Type B pancreatic cell (in vitro differentiated cells): Measurements from ENCODE around the gene LTBP2. TPM values are rescaled to one million over a fixed set of nuclear protein-coding genes. Genes with fewer than 3 reads are reported as not detected.

Experiments
- DNase-seq: peaks from one replicate; pipeline ENCODE4 v3.0.0; 2021; ENCODE audit warnings: mixed read lengths; ENCODE audit not compliant: unreplicated experiment; ENCODE audit errors: extremely low spot score
- H3K27ac Mint-ChIP-seq: 2 replicates; pipeline ENCODE4 v1.8.0; 2021; ENCODE audit warnings: mild to moderate bottlenecking, mixed read lengths
- H3K27me3 Mint-ChIP-seq: 2 replicates; pipeline ENCODE4 v1.8.0; 2021; ENCODE audit warnings: mixed read lengths
- H3K36me3 Mint-ChIP-seq: 2 replicates; pipeline ENCODE4 v1.8.0; 2021; ENCODE audit warnings: mixed read lengths
- H3K4me1 Mint-ChIP-seq: one replicate; pipeline ENCODE4 v1.8.0; 2021; ENCODE audit warnings: mixed read lengths; ENCODE audit not compliant: unreplicated experiment
- H3K4me3 Mint-ChIP-seq: 2 replicates; pipeline ENCODE4 v1.8.0; 2021; ENCODE audit warnings: mild to moderate bottlenecking, mixed read lengths
- H3K9me3 Mint-ChIP-seq: 2 replicates; pipeline ENCODE4 v1.8.0; 2021; ENCODE audit warnings: mixed read lengths
- total RNA-seq: library from RNA; stranded (reverse); gene quantifications from 2 replicates; pipeline ENCODE4 v1.2.1, GENCODE V29; 2021; ENCODE audit warnings: low replicate concordance
- TF ChIP-seq, protein P1 (sequence below): fragments of 200-600 bp; sonication (generic); conservative IDR thresholded peaks from 2 replicates; pipeline ENCODE4 v1.5.0; 2021; ENCODE audit warnings: antibody characterized with exemption, mild to moderate bottlenecking

The LTBP2 gene
- total RNA-seq, 1 donor from 2014 or later: 1.1 TPM

GRCh38 chr14:74521756-74522155 lies 90.3 kb downstream of the LTBP2 start:
- H3K36me3 Mint-ChIP-seq: no peaks in the 10 kb centered on the region
- no peak overlapping the region for H3K4me3 Mint-ChIP-seq
- H3K27me3 Mint-ChIP-seq: no peaks in the 10 kb centered on the region
- no peak overlapping the region for H3K27ac Mint-ChIP-seq
- no peak for DNase-seq
- H3K9me3 Mint-ChIP-seq: no peaks in the 10 kb centered on the region
- peaks cover 11% of the 10 kb centered on the region for H3K4me1 Mint-ChIP-seq
- TF ChIP-seq, protein P1, sequence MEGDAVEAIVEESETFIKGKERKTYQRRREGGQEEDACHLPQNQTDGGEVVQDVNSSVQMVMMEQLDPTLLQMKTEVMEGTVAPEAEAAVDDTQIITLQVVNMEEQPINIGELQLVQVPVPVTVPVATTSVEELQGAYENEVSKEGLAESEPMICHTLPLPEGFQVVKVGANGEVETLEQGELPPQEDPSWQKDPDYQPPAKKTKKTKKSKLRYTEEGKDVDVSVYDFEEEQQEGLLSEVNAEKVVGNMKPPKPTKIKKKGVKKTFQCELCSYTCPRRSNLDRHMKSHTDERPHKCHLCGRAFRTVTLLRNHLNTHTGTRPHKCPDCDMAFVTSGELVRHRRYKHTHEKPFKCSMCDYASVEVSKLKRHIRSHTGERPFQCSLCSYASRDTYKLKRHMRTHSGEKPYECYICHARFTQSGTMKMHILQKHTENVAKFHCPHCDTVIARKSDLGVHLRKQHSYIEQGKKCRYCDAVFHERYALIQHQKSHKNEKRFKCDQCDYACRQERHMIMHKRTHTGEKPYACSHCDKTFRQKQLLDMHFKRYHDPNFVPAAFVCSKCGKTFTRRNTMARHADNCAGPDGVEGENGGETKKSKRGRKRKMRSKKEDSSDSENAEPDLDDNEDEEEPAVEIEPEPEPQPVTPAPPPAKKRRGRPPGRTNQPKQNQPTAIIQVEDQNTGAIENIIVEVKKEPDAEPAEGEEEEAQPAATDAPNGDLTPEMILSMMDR: no peak

GRCh38 chr14:74519316-74520074 lies 92.5 kb downstream of the LTBP2 start:
- no peaks in the 10 kb centered on the region for H3K9me3 Mint-ChIP-seq
- H3K27me3 Mint-ChIP-seq: no peaks in the 10 kb centered on the region
- DNase-seq: no peak
- H3K36me3 Mint-ChIP-seq: no peaks in the 10 kb centered on the region
- no peak overlapping the region for H3K4me3 Mint-ChIP-seq
- TF ChIP-seq, protein P1: no peak
- peaks cover 6% of the 10 kb centered on the region for H3K4me1 Mint-ChIP-seq
- H3K27ac Mint-ChIP-seq: no peak overlapping the region

- TF ChIP-seq, protein P1: no peak
- no peaks in the 10 kb centered on the region for H3K27me3 Mint-ChIP-seq
- H3K36me3 Mint-ChIP-seq: no peaks in the 10 kb centered on the region
- H3K27ac Mint-ChIP-seq: no peak overlapping the region
- H3K4me1 Mint-ChIP-seq: peaks cover 6% of the 10 kb centered on the region
- no peak overlapping the region for H3K4me3 Mint-ChIP-seq
- H3K9me3 Mint-ChIP-seq: no peaks in the 10 kb centered on the region
- DNase-seq: no peak
Observed at GRCh38 chr14:74518221-74518620, 93.8 kb downstream of the LTBP2 start.

DNA sequence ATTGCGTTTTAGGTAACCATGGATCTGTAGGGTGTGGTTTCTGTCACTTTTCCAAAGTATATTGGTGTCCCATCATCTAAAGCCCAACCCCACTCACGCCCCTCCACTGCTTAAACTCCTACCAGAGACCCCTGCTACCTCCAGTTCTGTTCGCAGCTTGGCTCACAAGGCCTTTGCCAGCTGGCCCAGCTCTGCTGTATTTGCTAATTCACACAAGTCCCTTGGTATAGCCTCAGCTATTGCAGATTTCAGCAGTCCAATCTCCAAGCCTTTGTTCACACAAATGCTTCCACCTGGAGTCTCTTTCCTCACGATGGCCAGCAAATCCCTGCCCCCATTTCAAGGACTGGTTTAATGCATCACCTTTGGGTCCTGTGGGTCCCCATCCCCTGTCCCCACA lies 94.3 kb downstream of the LTBP2 start:
- H3K4me1 Mint-ChIP-seq: peaks cover 6% of the 10 kb centered on the region
- DNase-seq: no peak
- no peaks in the 10 kb centered on the region for H3K36me3 Mint-ChIP-seq
- no peak overlapping the region for H3K27ac Mint-ChIP-seq
- TF ChIP-seq, protein P1: no peak
- H3K4me3 Mint-ChIP-seq: no peak overlapping the region
- no peaks in the 10 kb centered on the region for H3K9me3 Mint-ChIP-seq
- H3K27me3 Mint-ChIP-seq: no peaks in the 10 kb centered on the region

DNA sequence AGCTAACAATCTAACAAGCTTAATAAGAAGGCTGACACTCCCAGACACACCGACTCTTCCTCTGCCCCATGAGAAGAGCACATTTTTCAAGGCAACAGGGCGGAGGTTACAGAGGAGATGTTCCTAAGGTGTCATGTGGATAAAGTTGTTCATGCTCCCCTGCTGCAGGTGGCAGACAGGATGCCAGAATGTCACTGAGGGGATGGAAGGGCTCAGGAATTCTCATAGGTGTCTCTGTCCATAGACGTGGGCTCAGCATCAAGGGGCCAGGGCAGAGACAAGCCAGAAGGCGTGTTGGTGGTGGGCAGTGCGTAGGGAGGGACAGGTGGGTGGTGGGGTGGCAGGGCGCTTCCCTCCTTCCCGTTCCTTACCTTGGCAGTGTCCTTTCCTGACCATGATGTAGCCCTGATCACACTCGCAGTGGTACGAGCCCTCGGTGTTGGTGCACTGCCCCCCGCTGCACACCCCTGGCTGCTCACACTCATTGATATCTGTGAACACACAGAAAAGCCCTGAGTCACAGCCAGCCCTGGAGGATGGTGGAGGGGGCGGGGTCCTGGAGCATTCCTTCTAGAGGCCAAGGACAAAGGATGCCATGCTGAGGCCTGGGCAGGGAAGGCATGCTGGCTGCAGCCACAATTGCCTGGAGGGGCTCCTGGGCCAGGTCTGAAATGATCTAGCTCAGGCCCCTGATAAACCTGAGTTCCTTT lies 95.4 kb downstream of the LTBP2 start:
- no peaks in the 10 kb centered on the region for H3K36me3 Mint-ChIP-seq
- TF ChIP-seq, protein P1: no peak
- H3K4me1 Mint-ChIP-seq: peaks cover 6% of the 10 kb centered on the region
- no peak overlapping the region for H3K4me3 Mint-ChIP-seq
- no peaks in the 10 kb centered on the region for H3K9me3 Mint-ChIP-seq
- no peak overlapping the region for H3K27ac Mint-ChIP-seq
- no peaks in the 10 kb centered on the region for H3K27me3 Mint-ChIP-seq
- no peak for DNase-seq
